HCT116 (cell line): ENCODE data around the gene CELA2B.
"Not testable (repeated sequence)": the region's sequence is repeated elsewhere in the genome, so short reads cannot be mapped to it uniquely, and the experiment has no call there.

Source experiments
- CTCF ChIP-seq, 3 experiments: fragments of 200-600 bp in 1 of 3; sonication (generic) in 1 of 3; IDR thresholded peaks in 2 of 3; conservative IDR thresholded peaks in 1 of 3; 2 replicates each; pipeline ENCODE4 v1.5.1; 2012 to 2017; ENCODE audit warnings: low read depth in 2 of 3, low read length in 2 of 3, antibody characterized with exemption in 1 of 3, borderline replicate concordance in 1 of 3, control low read depth in 1 of 3, mild to moderate bottlenecking in 1 of 3, mixed read lengths in 1 of 3, mixed run types in 1 of 3, moderate library complexity in 1 of 3; ENCODE audit not compliant: insufficient read depth in 1 of 3
- EZH2 ChIP-seq: fragments of 200-600 bp; sonication (generic); IDR thresholded peaks from 2 replicates; pipeline ENCODE4 v1.6.1; 2017; ENCODE audit warnings: antibody characterized with exemption, mixed run types
- MAX ChIP-seq: IDR thresholded peaks from 2 replicates; pipeline ENCODE4 v1.6.1; 2012
- POLR2A ChIP-seq: IDR thresholded peaks from 2 replicates; pipeline ENCODE4 v1.7.0; 2011; ENCODE audit warnings: borderline replicate concordance; ENCODE audit not compliant: insufficient read depth, insufficient read length; ENCODE audit errors: extremely low read depth
- POLR2AphosphoS5 ChIP-seq: IDR thresholded peaks from 2 replicates; pipeline ENCODE4 v1.6.1; 2011; ENCODE audit warnings: mild to moderate bottlenecking, low read depth, low read length, moderate library complexity
- RAD21 ChIP-seq: IDR thresholded peaks from 2 replicates; pipeline ENCODE4 v1.6.1; 2012; ENCODE audit warnings: low read depth, mild to moderate bottlenecking
- SP1 ChIP-seq: IDR thresholded peaks from 2 replicates; pipeline ENCODE4 v1.6.1; 2012; ENCODE audit warnings: low read depth
- SRF ChIP-seq: IDR thresholded peaks from 2 replicates; pipeline ENCODE4 v1.6.1; 2012; ENCODE audit warnings: low read depth
- TCF7L2 ChIP-seq: IDR thresholded peaks from 2 replicates; pipeline ENCODE4 v1.7.0; 2011; ENCODE audit warnings: borderline replicate concordance, inconsistent platforms; ENCODE audit not compliant: insufficient read depth, insufficient read length; ENCODE audit errors: extremely low read depth
- YY1 ChIP-seq: IDR thresholded peaks from 2 replicates; pipeline ENCODE4 v1.6.1; 2011; ENCODE audit warnings: low read length, low read depth, moderate library complexity, mild to moderate bottlenecking; ENCODE audit not compliant: insufficient replicate concordance; ENCODE audit errors: extremely low read depth
- TF ChIP-seq, protein P1 (sequence below): IDR thresholded peaks from 2 replicates; pipeline ENCODE4 v1.6.1; 2012; ENCODE audit warnings: low read depth

GRCh38 chr1:15428252-15428651, 47.7 kb upstream of the CELA2B start:
- TF ChIP-seq MAX; CTCF (IDR thresholded peaks at IDR 0.05 in 2 of 3, conservative IDR thresholded peaks at IDR 0.05 in 1 of 3; ENCODE audit: borderline replicate concordance in 1 of 3, insufficient read depth in 1 of 3, low read depth in 2 of 3, low read length in 2 of 3); POLR2A; RAD21; POLR2AphosphoS5; SP1; SRF; EZH2; TCF7L2; YY1: not testable (repeated sequence)
- TF ChIP-seq, protein P1, sequence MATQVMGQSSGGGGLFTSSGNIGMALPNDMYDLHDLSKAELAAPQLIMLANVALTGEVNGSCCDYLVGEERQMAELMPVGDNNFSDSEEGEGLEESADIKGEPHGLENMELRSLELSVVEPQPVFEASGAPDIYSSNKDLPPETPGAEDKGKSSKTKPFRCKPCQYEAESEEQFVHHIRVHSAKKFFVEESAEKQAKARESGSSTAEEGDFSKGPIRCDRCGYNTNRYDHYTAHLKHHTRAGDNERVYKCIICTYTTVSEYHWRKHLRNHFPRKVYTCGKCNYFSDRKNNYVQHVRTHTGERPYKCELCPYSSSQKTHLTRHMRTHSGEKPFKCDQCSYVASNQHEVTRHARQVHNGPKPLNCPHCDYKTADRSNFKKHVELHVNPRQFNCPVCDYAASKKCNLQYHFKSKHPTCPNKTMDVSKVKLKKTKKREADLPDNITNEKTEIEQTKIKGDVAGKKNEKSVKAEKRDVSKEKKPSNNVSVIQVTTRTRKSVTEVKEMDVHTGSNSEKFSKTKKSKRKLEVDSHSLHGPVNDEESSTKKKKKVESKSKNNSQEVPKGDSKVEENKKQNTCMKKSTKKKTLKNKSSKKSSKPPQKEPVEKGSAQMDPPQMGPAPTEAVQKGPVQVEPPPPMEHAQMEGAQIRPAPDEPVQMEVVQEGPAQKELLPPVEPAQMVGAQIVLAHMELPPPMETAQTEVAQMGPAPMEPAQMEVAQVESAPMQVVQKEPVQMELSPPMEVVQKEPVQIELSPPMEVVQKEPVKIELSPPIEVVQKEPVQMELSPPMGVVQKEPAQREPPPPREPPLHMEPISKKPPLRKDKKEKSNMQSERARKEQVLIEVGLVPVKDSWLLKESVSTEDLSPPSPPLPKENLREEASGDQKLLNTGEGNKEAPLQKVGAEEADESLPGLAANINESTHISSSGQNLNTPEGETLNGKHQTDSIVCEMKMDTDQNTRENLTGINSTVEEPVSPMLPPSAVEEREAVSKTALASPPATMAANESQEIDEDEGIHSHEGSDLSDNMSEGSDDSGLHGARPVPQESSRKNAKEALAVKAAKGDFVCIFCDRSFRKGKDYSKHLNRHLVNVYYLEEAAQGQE, result not testable (repeated sequence)
